Kidney tubule cell (primary cell): Measurements from ENCODE around the gene LRRK1.

ENCODE experiments used
- DNase-seq: peaks from one replicate; pipeline ENCODE4 v3.0.0-alpha.2; 2018; ENCODE audit warnings: low spot score

LRRK1 gene

GRCh38 chr15:101044625-101045235 is 125.6 kb downstream of the LRRK1 start:
- DNase-seq = no peak

- DNase-seq = no peak
Measured at GRCh38 chr15:101045236-101045646, 126.1 kb downstream of the LRRK1 start.

GRCh38 chr15:101045835-101046691 is 126.9 kb downstream of the LRRK1 start:
- DNase-seq = no peak

GRCh38 chr15:101046826-101047225 is 127.7 kb downstream of the LRRK1 start:
- no peak for DNase-seq

- no peak for DNase-seq
Measured at GRCh38 chr15:101047301-101047781, 128.2 kb downstream of the LRRK1 start.

- DNase-seq = no peak
Measured at GRCh38 chr15:101048176-101048575, 129.0 kb downstream of the LRRK1 start.

GRCh38 chr15:101048581-101049030 is 129.4 kb downstream of the LRRK1 start:
- no peak for DNase-seq

GRCh38 chr15:101049282-101049681 is 130.1 kb downstream of the LRRK1 start:
- DNase-seq = no peak

GRCh38 chr15:101049856-101050622 is 130.9 kb downstream of the LRRK1 start:
- no peak for DNase-seq

GRCh38 chr15:101050623-101051290 is 131.6 kb downstream of the LRRK1 start:
- no peak for DNase-seq

- DNase-seq = no peak
Measured at GRCh38 chr15:101051291-101052030, 132.3 kb downstream of the LRRK1 start.

- DNase-seq = no peak
Measured at GRCh38 chr15:101052031-101052620, 133.0 kb downstream of the LRRK1 start.

- DNase-seq = no peak
Measured at GRCh38 chr15:101052681-101053121, 133.5 kb downstream of the LRRK1 start.

GRCh38 chr15:101053261-101053660 is 134.1 kb downstream of the LRRK1 start:
- no peak for DNase-seq

GRCh38 chr15:101054116-101054515 is 135.0 kb downstream of the LRRK1 start:
- DNase-seq = no peak

GRCh38 chr15:101054991-101055390 is 135.8 kb downstream of the LRRK1 start:
- DNase-seq = no peak

- DNase-seq = no peak
Measured at GRCh38 chr15:101055411-101055810, 136.3 kb downstream of the LRRK1 start.

GRCh38 chr15:101056366-101057334 is 137.5 kb downstream of the LRRK1 start:
- no peak for DNase-seq

- no peak for DNase-seq
Measured at GRCh38 chr15:101057841-101058407, 138.8 kb downstream of the LRRK1 start.
